HG02678 (cell line): ENCODE measurements around the gene CFAP99.
"Not testable (repeated sequence)": the region's sequence is repeated elsewhere in the genome, so short reads cannot be mapped to it uniquely, and the experiment has no call there.

ENCODE experiments used
- ATAC-seq: cut with Tn5 transposase; IDR thresholded peaks from one replicate; pipeline ENCODE4 v1.9.1; 2021; ENCODE audit warnings: mild to moderate bottlenecking, moderate library complexity; ENCODE audit not compliant: unreplicated experiment

CFAP99 gene

GRCh38 chr4:2465032-2465431 is 46.3 kb downstream of the CFAP99 start:
- no peak for ATAC-seq

DNA sequence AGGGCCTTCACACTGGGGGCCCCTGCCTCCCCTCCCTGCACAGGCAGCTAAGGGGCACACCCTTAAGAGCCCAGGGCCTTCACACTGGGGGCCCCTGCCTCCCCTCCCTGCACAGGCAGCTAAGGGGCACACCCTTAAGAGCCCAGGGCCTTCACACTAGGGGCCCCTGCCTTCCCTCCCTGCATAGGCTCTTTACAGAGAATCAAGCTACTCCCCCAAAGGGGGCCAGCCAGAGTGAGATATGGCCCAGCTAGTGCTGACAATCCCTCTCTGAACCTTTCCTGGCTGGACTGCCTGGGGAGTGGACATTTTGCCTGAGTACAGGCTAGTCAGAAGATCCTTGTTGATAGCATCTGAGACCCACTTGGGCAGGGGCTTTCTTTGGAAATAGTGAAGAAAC is 46.8 kb downstream of the CFAP99 start:
- ATAC-seq: not testable (repeated sequence)

GRCh38 chr4:2468456-2469191 is 49.9 kb downstream of the CFAP99 start, which contains the start of gene RNF4:
TSS of gene RNF4 (plus strand) at chr4:2469106. CDS start at chr4:2490494, 21,388 bp downstream.
- ATAC-seq: peak; percentile 78

DNA sequence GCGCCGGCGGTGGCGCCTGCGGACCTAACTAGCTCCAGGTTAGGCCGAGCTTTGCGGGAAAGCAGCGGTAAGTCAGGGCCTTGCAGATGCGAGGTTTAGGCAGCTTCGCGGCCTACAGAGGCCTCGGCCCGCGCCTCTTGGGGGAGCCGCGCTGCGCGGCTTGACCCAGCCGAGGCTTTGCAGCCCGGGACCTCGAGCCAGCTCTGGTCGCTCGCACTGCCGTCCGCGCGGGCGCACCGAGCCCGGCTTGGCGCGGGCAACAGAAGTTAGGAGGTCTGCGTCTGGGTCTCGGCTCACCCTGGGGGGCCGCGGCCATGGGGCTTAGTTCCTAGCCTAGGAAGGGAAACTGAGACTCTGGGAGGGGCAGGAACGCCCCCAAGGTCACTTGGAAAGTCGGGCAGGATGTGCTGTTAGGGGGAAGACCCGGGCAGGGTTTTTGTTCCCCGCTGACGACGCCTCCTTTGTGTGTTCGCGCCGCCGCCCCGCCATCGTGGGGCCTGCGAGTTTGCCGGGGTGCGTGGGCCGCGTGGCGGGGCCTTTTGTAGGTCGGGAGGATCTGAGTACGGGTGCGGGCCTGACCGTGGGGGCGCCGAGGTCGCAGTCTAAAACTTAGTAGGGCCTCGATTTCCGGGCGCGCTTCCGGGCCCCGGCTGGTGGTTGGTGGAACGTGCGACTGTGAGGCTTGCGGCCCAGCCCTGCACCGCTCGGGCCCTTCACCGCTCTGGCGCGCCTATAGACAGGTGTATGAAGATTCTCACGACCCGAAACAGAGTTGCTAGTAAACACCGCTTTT is 50.6 kb downstream of the CFAP99 start:
- peak; percentile 43 for ATAC-seq

DNA sequence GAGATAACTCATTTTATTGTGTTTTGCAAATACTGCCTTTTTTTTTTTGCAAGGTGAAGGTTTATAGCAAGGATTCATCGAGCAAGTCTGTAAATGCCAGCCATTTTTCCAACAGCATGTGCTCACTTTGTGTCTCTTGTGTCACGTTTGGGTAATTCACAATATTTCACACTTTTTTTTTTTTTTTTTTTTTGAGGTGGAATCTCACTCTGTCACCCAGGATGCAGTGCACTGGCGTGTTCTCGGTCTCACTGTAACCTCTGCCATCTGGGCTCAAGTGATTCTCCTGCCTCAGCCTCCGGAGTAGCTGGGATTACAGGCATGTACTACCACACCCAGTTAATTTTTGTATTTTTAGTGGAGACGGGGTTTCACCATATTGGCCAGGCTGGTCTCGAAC is 52.0 kb downstream of the CFAP99 start:
- no peak for ATAC-seq

- no peak for ATAC-seq
Observed at GRCh38 chr4:2472187-2472586, 53.4 kb downstream of the CFAP99 start.

DNA sequence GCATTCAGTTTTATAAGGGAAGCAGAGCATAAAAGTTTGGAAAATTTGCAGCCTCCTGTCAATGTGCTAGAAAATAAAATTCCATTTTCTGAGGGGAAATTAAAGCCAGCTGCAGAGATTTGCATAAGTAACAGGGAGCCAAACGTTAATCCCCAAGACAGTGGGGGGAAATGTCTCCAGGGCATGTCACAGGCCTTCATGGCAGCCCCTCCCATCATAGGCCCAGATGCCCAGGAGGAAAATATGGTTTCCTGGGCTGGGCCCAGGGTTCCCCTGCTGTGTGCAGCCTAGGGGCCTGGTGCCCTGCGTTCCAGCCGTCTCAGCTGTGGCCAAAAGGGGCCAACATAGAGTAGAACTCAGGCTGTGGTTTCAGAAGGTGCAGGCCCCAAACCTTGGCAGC is 59.5 kb downstream of the CFAP99 start:
- ATAC-seq: no peak

- no peak for ATAC-seq
Observed at GRCh38 chr4:2480649-2481048, 61.9 kb downstream of the CFAP99 start.

GRCh38 chr4:2482192-2482591 is 63.4 kb downstream of the CFAP99 start:
- ATAC-seq: no peak

DNA sequence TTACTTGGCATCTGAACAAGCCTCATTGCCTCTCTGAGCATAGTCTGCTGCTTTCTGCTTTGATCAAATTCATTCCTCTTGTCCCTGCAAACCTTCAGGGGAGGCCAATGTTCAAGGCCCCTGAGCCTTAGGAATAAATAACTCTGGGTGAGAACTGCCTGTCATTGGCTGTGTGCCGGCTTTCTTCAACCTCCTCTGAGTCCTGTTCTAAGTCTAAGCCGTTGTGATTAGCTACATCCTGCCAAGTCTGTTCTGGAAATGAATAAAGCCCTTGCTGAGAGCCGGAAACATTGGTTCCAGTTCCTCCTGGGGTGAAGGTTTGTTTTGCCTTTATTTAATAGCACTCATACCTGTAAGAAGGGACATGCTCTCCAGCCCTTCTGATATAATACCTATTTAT is 63.9 kb downstream of the CFAP99 start:
- no peak for ATAC-seq

DNA sequence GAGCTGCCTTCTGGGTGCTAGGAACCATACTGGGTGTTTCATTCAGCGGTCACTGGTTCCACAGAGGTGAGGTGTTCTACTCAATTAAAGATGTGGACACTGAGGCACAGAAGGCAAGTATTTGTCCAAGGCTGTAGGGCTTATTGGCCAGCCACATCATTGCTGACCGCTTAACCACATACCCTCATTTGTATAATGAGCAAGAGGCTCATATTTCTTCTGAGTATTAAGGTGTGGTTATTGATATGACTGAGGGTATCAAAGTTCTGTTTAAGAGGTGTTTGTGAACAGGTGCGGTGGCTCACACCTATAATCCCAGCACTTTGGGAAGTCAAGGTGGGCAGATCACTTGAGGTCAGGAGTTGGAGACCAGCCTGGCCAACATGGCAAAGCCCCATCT is 64.5 kb downstream of the CFAP99 start:
- no peak for ATAC-seq

GRCh38 chr4:2484185-2484584 is 65.4 kb downstream of the CFAP99 start:
- ATAC-seq: no peak

GRCh38 chr4:2484993-2485392 is 66.2 kb downstream of the CFAP99 start:
- ATAC-seq: peak; percentile 67

DNA sequence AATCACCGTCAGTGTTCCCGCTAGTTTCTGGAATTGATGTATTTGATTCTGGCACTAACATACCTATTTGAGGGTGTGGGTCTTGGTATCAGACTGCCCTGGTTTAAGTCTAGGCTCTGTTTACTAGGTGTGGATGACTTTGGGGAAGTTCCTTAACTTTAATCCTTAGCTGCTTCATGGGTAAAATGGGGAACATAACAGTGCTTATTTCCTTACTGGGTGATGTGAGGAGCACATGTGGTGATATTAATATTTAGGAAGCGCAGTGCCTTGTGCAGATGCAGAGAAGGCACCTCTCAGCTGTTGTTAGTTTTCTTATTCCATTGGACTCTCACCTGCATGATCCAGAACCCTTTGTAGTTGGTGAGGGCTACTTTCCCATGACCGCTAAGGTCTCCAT is 67.2 kb downstream of the CFAP99 start:
- ATAC-seq: no peak

DNA sequence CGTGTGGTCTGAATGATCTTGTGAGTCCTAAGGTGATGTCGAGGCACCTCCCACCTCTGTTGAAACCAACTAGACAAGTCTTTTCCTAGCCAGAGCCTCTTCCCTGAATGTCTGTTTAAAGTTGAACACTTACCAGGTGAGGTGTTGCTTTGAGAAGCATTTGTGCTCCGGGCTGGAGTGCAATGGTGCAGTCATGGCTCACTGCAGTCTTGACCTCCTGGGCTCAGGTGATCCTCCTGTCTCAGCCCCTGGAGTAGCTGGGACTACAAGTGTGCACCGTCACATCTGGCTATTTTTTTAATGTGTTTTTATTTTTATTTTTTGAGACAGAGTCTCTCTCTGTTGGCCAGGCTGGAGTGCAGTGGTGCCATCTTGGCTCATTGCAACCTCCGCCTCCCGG is 68.2 kb downstream of the CFAP99 start:
- ATAC-seq: no peak

DNA sequence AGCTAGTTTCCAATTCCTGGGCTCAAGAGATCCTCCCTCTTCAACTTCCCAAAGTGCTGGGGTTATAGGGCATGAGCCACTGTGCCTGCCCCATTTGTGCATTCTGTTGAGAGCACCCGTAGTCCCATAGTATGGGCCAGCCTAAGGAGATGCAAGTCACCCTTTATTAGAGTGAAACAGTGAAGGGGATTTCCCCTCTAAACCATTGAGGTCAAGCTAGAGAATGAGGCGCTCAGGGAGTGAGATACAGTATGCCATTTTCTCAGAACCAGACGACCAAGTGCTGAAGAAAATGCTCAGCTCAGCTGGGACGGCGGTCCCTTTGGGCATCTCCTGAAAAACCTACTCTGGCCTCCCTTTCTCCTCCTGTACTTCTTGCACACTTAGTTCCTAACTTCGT is 68.9 kb downstream of the CFAP99 start:
- peak; percentile 67 for ATAC-seq

GRCh38 chr4:2489081-2489805 is 70.5 kb downstream of the CFAP99 start:
- no peak for ATAC-seq

- no peak for ATAC-seq
Observed at GRCh38 chr4:2489841-2490552, 71.2 kb downstream of the CFAP99 start.

GRCh38 chr4:2492970-2493369 is 74.2 kb downstream of the CFAP99 start:
- ATAC-seq: no peak

DNA sequence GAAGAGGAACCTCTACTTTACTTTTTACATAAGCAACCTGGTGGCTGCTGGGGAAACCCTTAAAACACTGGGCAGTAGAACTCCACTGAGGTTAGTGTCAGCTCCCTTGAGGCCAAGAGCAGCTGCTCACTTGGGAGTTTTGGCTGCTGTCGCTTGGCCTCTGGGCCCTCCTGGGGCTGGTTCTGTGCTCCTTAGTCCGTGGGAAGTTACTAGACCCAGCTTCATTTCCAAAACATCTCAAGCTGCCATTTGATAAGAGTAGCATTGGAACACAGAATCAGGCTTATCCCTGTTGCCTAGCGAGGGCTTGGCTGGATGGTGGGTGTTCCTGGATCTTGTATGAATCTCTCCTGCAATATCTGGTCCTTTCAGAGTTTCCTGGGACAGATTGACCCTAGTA is 76.2 kb downstream of the CFAP99 start:
- ATAC-seq: no peak

- ATAC-seq: no peak
Observed at GRCh38 chr4:2497324-2497723, 78.6 kb downstream of the CFAP99 start.
